Measurements from ENCODE around the gene IL16.

Gene IL16

GRCh38 chr15:81296186-81296585 is 99.5 kb downstream of the IL16 start:
- Histone ChIP-seq H3K27me3 (replicated peaks in 2 of 5; ENCODE audit: control insufficient read depth in 4 of 5, insufficient read depth in 5 of 5, low read length in 4 of 5) (no peaks in the 10 kb centered on the region), H3K9me3 (ENCODE audit: control extremely low read depth in 1 of 5, control insufficient read depth in 4 of 5, insufficient read depth in 2 of 5, low read depth in 1 of 5, low read length in 4 of 5) (no peaks in the 10 kb centered on the region), H3K27ac (ENCODE audit: insufficient read depth in 1 of 2, low read depth in 1 of 2, low read length in 2 of 2, poor library complexity in 1 of 2, severe bottlenecking in 2 of 2) (peak overlapping the region; percentile 55 to 73), H3K4me1 (ENCODE audit: control extremely low read depth in 1 of 4, control insufficient read depth in 4 of 4, insufficient read depth in 4 of 4, low read length in 3 of 4) (peaks cover 57 to 100% (median 98%) of the 10 kb centered on the region in 4 experiments), H3K36me3 (ENCODE audit: control insufficient read depth in 4 of 4, insufficient read depth in 4 of 4, low read length in 3 of 4) (peaks cover 0 to 22% (median 9%) of the 10 kb centered on the region in 4 experiments), H3K4me3 (ENCODE audit: control insufficient read depth in 1 of 7, extremely low read depth in 1 of 7, insufficient read depth in 4 of 7, low read depth in 2 of 7, low read length in 6 of 7) (peak overlapping the region in 6 of 7 experiments; percentile 68 to 84 (median 74))
- ChIA-PET POLR2A (interaction anchor here (0.5 to 1.4 kb wide), 3 partner anchors 28 to 653 kb away, joined by 3 read pairs; partner anchors contain the start of gene STARD5), CTCF (interaction anchor here (0.9 to 2.8 kb wide), 11 partner anchors 8 to 112 kb away, joined by 3 to 12 read pairs (median 6); no protein-coding TSS in a partner anchor)
- no peak for DNase-seq
- WGBS (ENCODE audit: insufficient coverage): 5% methylated on average over 2 of the region's 2 CpGs

- H3K27me3 ChIP-seq (replicated peaks in 2 of 5; ENCODE audit: control insufficient read depth in 4 of 5, insufficient read depth in 5 of 5, low read length in 4 of 5): no peaks in the 10 kb centered on the region
- peak overlapping the region; percentile 49 to 84 (median 73) for H3K4me3 ChIP-seq (ENCODE audit: control insufficient read depth in 1 of 7, extremely low read depth in 1 of 7, insufficient read depth in 4 of 7, low read depth in 2 of 7, low read length in 6 of 7)
- H3K27ac ChIP-seq (ENCODE audit: insufficient read depth in 1 of 2, low read depth in 1 of 2, low read length in 2 of 2, poor library complexity in 1 of 2, severe bottlenecking in 2 of 2): peak overlapping the region; percentile 55 to 73
- H3K36me3 ChIP-seq (ENCODE audit: control insufficient read depth in 4 of 4, insufficient read depth in 4 of 4, low read length in 3 of 4): peaks cover 4 to 27% (median 13%) of the 10 kb centered on the region in 4 experiments
- H3K9me3 ChIP-seq (ENCODE audit: control extremely low read depth in 1 of 5, control insufficient read depth in 4 of 5, insufficient read depth in 2 of 5, low read depth in 1 of 5, low read length in 4 of 5): no peaks in the 10 kb centered on the region
- WGBS (ENCODE audit: insufficient coverage): 0% methylated on average over 11 of the region's 11 CpGs
- CTCF ChIA-PET: interaction anchor here (0.9 to 2.8 kb wide), 9 partner anchors 8 to 112 kb away, joined by 3 to 12 read pairs (median 6); no protein-coding TSS in a partner anchor
- H3K4me1 ChIP-seq (ENCODE audit: control extremely low read depth in 1 of 4, control insufficient read depth in 4 of 4, insufficient read depth in 4 of 4, low read length in 3 of 4): peaks cover 59 to 100% (median 98%) of the 10 kb centered on the region in 4 experiments
- POLR2A ChIA-PET: interaction anchor here (0.5 to 1.4 kb wide), 3 partner anchors 27 to 160 kb away, joined by 3 read pairs; partner anchors contain the start of gene STARD5
- DNase-seq: peak; percentile 72 to 93 (median 89)
Observed at GRCh38 chr15:81296673-81297072, 100.0 kb downstream of the IL16 start.

- ChIA-PET POLR2A (interaction anchor here (0.6 to 1.4 kb wide), 2 partner anchors 27 to 161 kb away, joined by 3 read pairs; partner anchors contain the start of gene STARD5), CTCF (interaction anchor here (0.9 to 2.8 kb wide), 10 partner anchors 8 to 111 kb away, joined by 3 to 12 read pairs (median 4); no protein-coding TSS in a partner anchor)
- Histone ChIP-seq H3K36me3 (ENCODE audit: control insufficient read depth in 4 of 4, insufficient read depth in 4 of 4, low read length in 3 of 4) (peaks cover 9 to 32% (median 18%) of the 10 kb centered on the region in 4 experiments), H3K4me1 (ENCODE audit: control extremely low read depth in 1 of 4, control insufficient read depth in 4 of 4, insufficient read depth in 4 of 4, low read length in 3 of 4) (peaks cover 59 to 100% (median 98%) of the 10 kb centered on the region in 4 experiments), H3K4me3 (ENCODE audit: control insufficient read depth in 1 of 7, extremely low read depth in 1 of 7, insufficient read depth in 4 of 7, low read depth in 2 of 7, low read length in 6 of 7) (peak overlapping the region; percentile 49 to 84 (median 73)), H3K27ac (ENCODE audit: insufficient read depth in 1 of 2, low read depth in 1 of 2, low read length in 2 of 2, poor library complexity in 1 of 2, severe bottlenecking in 2 of 2) (peak overlapping the region; percentile 55 to 73), H3K9me3 (ENCODE audit: control extremely low read depth in 1 of 5, control insufficient read depth in 4 of 5, insufficient read depth in 2 of 5, low read depth in 1 of 5, low read length in 4 of 5) (no peaks in the 10 kb centered on the region), H3K27me3 (replicated peaks in 2 of 5; ENCODE audit: control insufficient read depth in 4 of 5, insufficient read depth in 5 of 5, low read length in 4 of 5) (no peaks in the 10 kb centered on the region)
- WGBS (ENCODE audit: insufficient coverage): 0% methylated on average over 1 of the region's 3 CpGs
- no peak for DNase-seq
Observed at GRCh38 chr15:81297147-81297572, 100.5 kb downstream of the IL16 start.

GRCh38 chr15:81297603-81298575 is 101.2 kb downstream of the IL16 start:
- H3K36me3 ChIP-seq (ENCODE audit: control insufficient read depth in 4 of 4, insufficient read depth in 4 of 4, low read length in 3 of 4): peaks cover 14 to 39% (median 24%) of the 10 kb centered on the region in 4 experiments
- peaks cover 59 to 100% (median 98%) of the 10 kb centered on the region in 4 experiments for H3K4me1 ChIP-seq (ENCODE audit: control extremely low read depth in 1 of 4, control insufficient read depth in 4 of 4, insufficient read depth in 4 of 4, low read length in 3 of 4)
- CTCF ChIA-PET: interaction anchor here (0.7 to 2.8 kb wide), 11 partner anchors 10 to 110 kb away, joined by 3 to 11 read pairs (median 6); no protein-coding TSS in a partner anchor
- H3K9me3 ChIP-seq (ENCODE audit: control extremely low read depth in 1 of 5, control insufficient read depth in 4 of 5, insufficient read depth in 2 of 5, low read depth in 1 of 5, low read length in 4 of 5): no peaks in the 10 kb centered on the region
- H3K27ac ChIP-seq (ENCODE audit: insufficient read depth in 1 of 2, low read depth in 1 of 2, low read length in 2 of 2, poor library complexity in 1 of 2, severe bottlenecking in 2 of 2): peak overlapping the region; percentile 55 to 73
- H3K27me3 ChIP-seq (replicated peaks in 2 of 5; ENCODE audit: control insufficient read depth in 4 of 5, insufficient read depth in 5 of 5, low read length in 4 of 5): no peaks in the 10 kb centered on the region
- POLR2A ChIA-PET: interaction anchor here (1.1 to 1.4 kb wide), 2 partner anchors 14 to 26 kb away, joined by 3 to 5 read pairs; partner anchors contain the start of gene STARD5
- H3K4me3 ChIP-seq (ENCODE audit: control insufficient read depth in 1 of 7, extremely low read depth in 1 of 7, insufficient read depth in 4 of 7, low read depth in 2 of 7, low read length in 6 of 7): peak overlapping the region; percentile 27 to 84 (median 73)
- WGBS (ENCODE audit: insufficient coverage): 11% methylated on average over 3 of the region's 4 CpGs
- peak in 1 of 3 donors; percentile 50 for DNase-seq

GRCh38 chr15:81298611-81299010 is 101.9 kb downstream of the IL16 start:
- ChIA-PET POLR2A (interaction anchor here (1.1 kb wide), 1 partner anchor 13 kb away, joined by 5 read pairs; no protein-coding TSS in a partner anchor), CTCF (interaction anchor here (0.7 to 2.5 kb wide), 8 partner anchors 10 to 37 kb away, joined by 3 to 9 read pairs (median 6); no protein-coding TSS in a partner anchor)
- WGBS (ENCODE audit: insufficient coverage): 8% methylated on average over 6 of the region's 6 CpGs
- peak overlapping the region; percentile 27 to 84 (median 73) for H3K4me3 ChIP-seq (ENCODE audit: control insufficient read depth in 1 of 7, extremely low read depth in 1 of 7, insufficient read depth in 4 of 7, low read depth in 2 of 7, low read length in 6 of 7)
- peaks cover 60 to 100% (median 98%) of the 10 kb centered on the region in 4 experiments for H3K4me1 ChIP-seq (ENCODE audit: control extremely low read depth in 1 of 4, control insufficient read depth in 4 of 4, insufficient read depth in 4 of 4, low read length in 3 of 4)
- H3K9me3 ChIP-seq (ENCODE audit: control extremely low read depth in 1 of 5, control insufficient read depth in 4 of 5, insufficient read depth in 2 of 5, low read depth in 1 of 5, low read length in 4 of 5): no peaks in the 10 kb centered on the region
- H3K27ac ChIP-seq (ENCODE audit: insufficient read depth in 1 of 2, low read depth in 1 of 2, low read length in 2 of 2, poor library complexity in 1 of 2, severe bottlenecking in 2 of 2): peak overlapping the region; percentile 52 to 73
- DNase-seq: no peak
- no peaks in the 10 kb centered on the region for H3K27me3 ChIP-seq (replicated peaks in 2 of 5; ENCODE audit: control insufficient read depth in 4 of 5, insufficient read depth in 5 of 5, low read length in 4 of 5)
- H3K36me3 ChIP-seq (ENCODE audit: control insufficient read depth in 4 of 4, insufficient read depth in 4 of 4, low read length in 3 of 4): peaks cover 15 to 46% (median 31%) of the 10 kb centered on the region in 4 experiments

DNA sequence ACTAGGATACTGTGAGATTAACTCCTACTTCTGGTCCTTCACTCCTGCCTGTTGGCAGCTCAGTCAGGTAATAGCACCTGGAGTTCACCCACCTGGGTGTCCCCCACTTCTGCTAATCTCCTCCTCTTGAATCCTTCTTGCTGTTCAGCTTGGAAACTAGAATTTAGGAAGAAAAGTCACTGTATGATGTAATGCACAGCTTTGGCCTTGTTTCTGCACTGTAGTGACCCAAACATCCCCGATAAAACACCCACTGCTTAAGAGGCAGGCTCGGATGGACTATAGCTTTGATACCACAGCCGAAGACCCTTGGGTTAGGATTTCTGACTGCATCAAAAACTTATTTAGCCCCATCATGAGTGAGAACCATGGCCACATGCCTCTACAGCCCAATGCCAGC is 102.5 kb downstream of the IL16 start:
- H3K4me1 ChIP-seq (ENCODE audit: control extremely low read depth in 1 of 4, control insufficient read depth in 4 of 4, insufficient read depth in 4 of 4, low read length in 3 of 4): peaks cover 59 to 100% (median 98%) of the 10 kb centered on the region in 4 experiments
- ChIA-PET CTCF (interaction anchor here (0.8 to 2.5 kb wide), 7 partner anchors 9 to 37 kb away, joined by 3 to 9 read pairs (median 6); no protein-coding TSS in a partner anchor), POLR2A (interaction anchor here (1.1 kb wide), 1 partner anchor 13 kb away, joined by 5 read pairs; no protein-coding TSS in a partner anchor)
- peak overlapping the region; percentile 25 to 84 (median 73) for H3K4me3 ChIP-seq (ENCODE audit: control insufficient read depth in 1 of 7, extremely low read depth in 1 of 7, insufficient read depth in 4 of 7, low read depth in 2 of 7, low read length in 6 of 7)
- WGBS (ENCODE audit: insufficient coverage): 34% methylated on average over 2 of the region's 3 CpGs
- no peak for DNase-seq
- H3K36me3 ChIP-seq (ENCODE audit: control insufficient read depth in 4 of 4, insufficient read depth in 4 of 4, low read length in 3 of 4): peaks cover 15 to 52% (median 36%) of the 10 kb centered on the region in 4 experiments
- no peaks in the 10 kb centered on the region for H3K9me3 ChIP-seq (ENCODE audit: control extremely low read depth in 1 of 5, control insufficient read depth in 4 of 5, insufficient read depth in 2 of 5, low read depth in 1 of 5, low read length in 4 of 5)
- H3K27me3 ChIP-seq (replicated peaks in 2 of 5; ENCODE audit: control insufficient read depth in 4 of 5, insufficient read depth in 5 of 5, low read length in 4 of 5): no peaks in the 10 kb centered on the region
- H3K27ac ChIP-seq (ENCODE audit: insufficient read depth in 1 of 2, low read depth in 1 of 2, low read length in 2 of 2, poor library complexity in 1 of 2, severe bottlenecking in 2 of 2): peak overlapping the region; percentile 52 to 73

All from common myeloid progenitor, CD34-positive (primary cell).